Adrenal gland (tissue), 12 donors: Measurements from ENCODE around the gene DHX34. TPM values are rescaled to one million over a fixed set of nuclear protein-coding genes. Genes with fewer than 3 reads are reported as not detected.
A peak's percentile ranks its signal among the peaks of the same experiment; 100 is the strongest.

Source experiments
- DNase-seq, 7 donors: peaks; one replicate each; pipeline ENCODE4 v3.0.0-alpha.2; 2019 to 2020
- H3K27ac ChIP-seq, 5 donors: fragments of 200-600 bp; sonication (generic) in 4 of 5; 1 replicate in 3 of 5; 2 replicates in 2 of 5; pipeline versions ENCODE4 v1.5.1 to v1.8.0; 2016 to 2020; ENCODE audit warnings: mild to moderate bottlenecking in 1 of 5
- H3K27me3 ChIP-seq: fragments of 200-600 bp; 2 replicates; pipeline ENCODE4 v1.8.0; 2021
- H3K36me3 ChIP-seq, 2 donors: fragments of 200-600 bp; replicated peaks in 1 of 2; 1 replicate in 1 of 2; 2 replicates in 1 of 2; pipeline versions ENCODE4 v1.5.1 to v1.8.0; 2018 to 2022
- H3K4me1 ChIP-seq, 2 donors: fragments of 200-600 bp; replicated peaks in 1 of 2; 1 replicate in 1 of 2; 2 replicates in 1 of 2; pipeline versions ENCODE4 v1.5.1 to v1.8.0; 2018 to 2021
- H3K4me3 ChIP-seq, 4 donors: fragments of 200-600 bp; sonication (generic) in 3 of 4; one replicate each; pipeline ENCODE4 v1.5.1; 2016 to 2018
- H3K9me3 ChIP-seq, 3 donors: fragments of 200-600 bp; sonication (generic) in 1 of 3; replicated peaks in 1 of 3; 1 replicate in 2 of 3; 2 replicates in 1 of 3; pipeline versions ENCODE4 v1.5.1 to v1.8.0; 2016 to 2021
- CTCF ChIP-seq, 6 experiments: fragments of 450-650 bp in 4 of 6; fragments of 200-600 bp in 2 of 6; sonication (generic) in 1 of 6; IDR thresholded peaks; 1 replicate in 5 of 6; 2 replicates in 1 of 6; pipeline versions ENCODE4 v1.5.1 to v1.8.0; 2016 to 2021; ENCODE audit warnings: antibody characterized with exemption in 6 of 6, mild to moderate bottlenecking in 2 of 6, moderate library complexity in 1 of 6
- POLR2A ChIP-seq, 2 donors: fragments of 450-650 bp; IDR thresholded peaks; one replicate each; pipeline ENCODE4 v1.6.1; 2017; ENCODE audit warnings: antibody characterized with exemption in 2 of 2, mild to moderate bottlenecking in 2 of 2, moderate library complexity in 1 of 2
- WGBS, 4 donors: extraction: QIAGEN DNeasy Blood & Tissue Kit in 2 of 4; methylation state at CpG; one replicate each; pipeline versions ENCODE4 v1.1.5 to v1.1.7; 2013 to 2017; 5-methylcytosine and 5-hydroxymethylcytosine counted together
- intact Hi-C, 2 donors: fragments of 100-400 bp; cut with DNase I; formaldehyde crosslinking; loops; one replicate each; pipeline versions ENCODE4 v1.14.1 to v1.15.0; 2022 to 2023
- polyA plus RNA-seq, 3 donors: library from polyadenylated mRNA; stranded (reverse); fragments of 200-250 nt in 2 of 3; fragments of 350-450 nt in 1 of 3; fragmentation: Illumina TruSeq in 1 of 3; extraction: RNeasy Lipid Tissue Mini Kit (QIAGEN cat#74804) in 1 of 3; gene quantifications; one replicate each; pipeline ENCODE4 v1.2.3, GENCODE V29; 2013 to 2014
- total RNA-seq, 9 donors: library from RNA; depleted of rRNA in 4 of 9; stranded (reverse); fragments of >200 nt in 4 of 9; fragments of 120-200 nt in 1 of 9; fragmentation: NEBNext Ultra II Directional in 1 of 9; extraction: Animal tissue kit (Norgen Biotek cat#: 25700) in 1 of 9; gene quantifications; one replicate each; pipeline versions ENCODE4 v1.1.0 to v1.2.4, GENCODE V29; 2013 to 2023
- donor health status: healthy with polysubstance abuse.
- donor health status: Bipolar disorder and iron deficiency.
- donor health status: DM: yes; HTN: yes; CAD: no.
- donor health status: DM: no; HTN: no; CAD: no.
- donor health status: DM: no; HTN: no; CAD: no.
- donor health status: DM: yes; HTN: yes; CAD: no.

Gene DHX34
- total and polyA plus RNA-seq, 12 donors, result 5.0 to 49.7 (median 11.2) TPM

- no peak overlapping the region for H3K27ac ChIP-seq
- intact Hi-C loops, result no loop called here
- H3K4me1 ChIP-seq, result peaks cover 0 to 8% of the 10 kb centered on the region in 2 donors
- no peak overlapping the region for H3K4me3 ChIP-seq
- no peaks in the 10 kb centered on the region for H3K9me3 ChIP-seq
- TF ChIP-seq POLR2A (IDR thresholded peaks at IDR 0.05), result no peak
- TF ChIP-seq CTCF (IDR thresholded peaks at IDR 0.05), result no peak
- H3K27me3 ChIP-seq, result no peaks in the 10 kb centered on the region
- DNase-seq, result no peak
- no peaks in the 10 kb centered on the region for H3K36me3 ChIP-seq
- 60 to 76% (median 66%) methylated on average over 6 of the region's 6 CpGs for WGBS, 4 donors
These were observed 45.1 kb upstream of the DHX34 start for GRCh38 chr19:47303966-47304365.

DNA sequence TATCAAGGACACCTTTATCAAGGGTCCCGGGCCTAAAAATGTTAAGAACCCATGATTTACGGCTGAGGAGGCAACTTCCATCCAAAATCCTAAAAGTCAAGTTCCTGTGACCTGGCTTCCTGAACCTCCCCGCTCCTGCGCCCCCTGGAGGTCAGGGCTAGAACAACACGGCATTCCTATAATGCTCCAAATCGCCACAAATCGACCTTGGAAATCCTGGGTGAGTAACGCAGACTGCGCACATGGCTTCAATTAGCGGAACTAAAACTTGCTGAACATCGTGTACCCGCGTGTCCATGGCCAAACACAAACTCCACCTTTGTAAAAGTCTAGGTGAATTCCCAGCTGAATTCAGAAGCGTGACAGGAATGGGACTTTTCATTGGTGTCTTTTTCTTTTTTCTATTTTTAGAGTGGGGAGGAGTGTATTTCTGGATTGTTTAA is 43.8 kb upstream of the DHX34 start:
- Histone ChIP-seq H3K4me1 (peaks cover 0 to 8% of the 10 kb centered on the region in 2 donors), H3K27ac (peak overlapping the region in 1 of 5 donors; percentile 3), H3K4me3 (peak overlapping the region in 1 of 4 donors; percentile 19), H3K27me3 (no peaks in the 10 kb centered on the region), H3K9me3 (no peaks in the 10 kb centered on the region), H3K36me3 (no peaks in the 10 kb centered on the region)
- TF ChIP-seq CTCF (IDR thresholded peaks at IDR 0.05) (peak; percentile 83 to 93 (median 90)), POLR2A (IDR thresholded peaks at IDR 0.05) (no peak)
- WGBS, 4 donors, result 3 to 4% (median 4%) methylated on average over 10 to 14 of the region's 14 CpGs
- intact Hi-C loops, result no loop called here
- peak; percentile 84 to 94 (median 90) for DNase-seq

- no peak overlapping the region for H3K27ac ChIP-seq
- no peaks in the 10 kb centered on the region for H3K36me3 ChIP-seq
- H3K9me3 ChIP-seq, result no peaks in the 10 kb centered on the region
- peaks cover 0 to 8% of the 10 kb centered on the region in 2 donors for H3K4me1 ChIP-seq
- intact Hi-C loops, result no loop called here
- TF ChIP-seq CTCF (IDR thresholded peaks at IDR 0.05), result no peak
- no peak for TF ChIP-seq POLR2A (IDR thresholded peaks at IDR 0.05)
- H3K27me3 ChIP-seq, result no peaks in the 10 kb centered on the region
- 91 to 98% (median 97%) methylated on average over 3 of the region's 3 CpGs for WGBS, 4 donors
- H3K4me3 ChIP-seq, result no peak overlapping the region
- DNase-seq, result no peak
These were observed 42.8 kb upstream of the DHX34 start for GRCh38 chr19:47306303-47306702.

DNA sequence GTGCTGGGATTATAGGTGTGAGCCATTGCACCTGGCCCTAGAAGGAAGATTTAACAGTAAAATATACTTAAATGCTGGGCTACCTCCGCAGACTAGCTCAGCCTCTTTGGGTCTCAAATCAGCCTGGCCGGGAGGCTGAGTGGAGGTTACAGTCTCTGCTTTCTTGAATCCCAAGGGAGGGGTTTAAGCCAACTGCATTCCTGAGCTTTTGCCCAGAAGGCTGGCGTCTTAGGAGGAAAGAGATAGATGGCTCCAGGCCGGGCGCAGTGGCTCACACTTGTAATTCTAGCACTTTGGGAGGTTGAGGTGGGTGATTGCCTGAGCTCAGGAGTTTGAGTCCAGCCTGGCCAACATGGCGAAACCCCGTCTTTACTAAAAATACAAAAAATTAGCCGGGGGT is 40.1 kb upstream of the DHX34 start:
- H3K27me3 ChIP-seq, result no peaks in the 10 kb centered on the region
- H3K4me3 ChIP-seq, result no peak overlapping the region
- no peak overlapping the region for H3K27ac ChIP-seq
- WGBS, 4 donors, result 56 to 78% (median 66%) methylated on average over 8 of the region's 8 CpGs
- H3K4me1 ChIP-seq, result peaks cover 0 to 14% of the 10 kb centered on the region in 2 donors
- no peak for TF ChIP-seq CTCF (IDR thresholded peaks at IDR 0.05)
- TF ChIP-seq POLR2A (IDR thresholded peaks at IDR 0.05), result no peak
- intact Hi-C loops, result no loop called here
- H3K9me3 ChIP-seq, result no peaks in the 10 kb centered on the region
- no peak for DNase-seq
- H3K36me3 ChIP-seq, result no peaks in the 10 kb centered on the region
